PC-9 (cell line): ENCODE measurements around the gene PSD2. TPM values are rescaled to one million over a fixed set of nuclear protein-coding genes. Genes with fewer than 3 reads are reported as not detected.
A peak's percentile ranks its signal among the peaks of the same experiment; 100 is the strongest.

Experiments
- BruUV-seq: library from RNA; stranded (reverse); fragments of 400-500 nt; replicated peaks from 2 replicates; lab custom pipeline; 2021; lab: Mats Ljungman, UMichigan
- CTCF ChIA-PET: fragments of 300-600 bp; sonication (Branson Sonifier 250); formaldehyde crosslinking; loops from one replicate; lab custom pipeline; 2022; ENCODE audit warnings: antibody characterized with exemption; lab: Charles Lee
- POLR2A ChIA-PET: fragments of 300-600 bp; sonication (Branson Sonifier 250); formaldehyde crosslinking; loops from one replicate; lab custom pipeline; 2022; ENCODE audit warnings: antibody characterized with exemption; ENCODE audit not compliant: unreplicated experiment; lab: Charles Lee
- DNase-seq, 2 experiments: peaks; one replicate each; pipeline versions ENCODE4 v3.0.0 to v3.0.0-alpha.2; 2015 to 2022; ENCODE audit warnings: mixed read lengths in 1 of 2
- H2AFZ ChIP-seq: fragments of 200-600 bp; sonication (generic); 2 replicates; pipeline ENCODE4 v1.8.1; 2017; ENCODE audit warnings: antibody characterized with exemption
- H3F3A ChIP-seq: fragments of 200-600 bp; sonication (generic); 2 replicates; pipeline ENCODE4 v1.8.1; 2017; ENCODE audit warnings: antibody characterized with exemption, mild to moderate bottlenecking, low read depth; ENCODE audit not compliant: insufficient read depth
- H3K27ac ChIP-seq: fragments of 200-600 bp; sonication (generic); 2 replicates; pipeline ENCODE4 v1.6.1; 2016; ENCODE audit warnings: mixed run types
- H3K27me3 ChIP-seq: fragments of 200-600 bp; sonication (generic); 2 replicates; pipeline ENCODE4 v1.6.1; 2016; ENCODE audit warnings: low read depth, mixed run types; ENCODE audit not compliant: insufficient read depth
- H3K36me3 ChIP-seq: fragments of 200-600 bp; sonication (generic); 2 replicates; pipeline ENCODE4 v1.6.1; 2016; ENCODE audit warnings: low read depth, mixed run types
- H3K4me1 ChIP-seq: fragments of 200-600 bp; sonication (generic); replicated peaks from 2 replicates; pipeline ENCODE4 v1.6.1; 2016; ENCODE audit warnings: mixed run types; ENCODE audit not compliant: insufficient read depth
- H3K4me2 ChIP-seq: fragments of 200-600 bp; sonication (generic); 2 replicates; pipeline ENCODE4 v1.6.1; 2017; ENCODE audit warnings: mixed run types
- H3K4me3 ChIP-seq: fragments of 200-600 bp; sonication (generic); 2 replicates; pipeline ENCODE4 v1.6.1; 2016; ENCODE audit warnings: mixed run types
- H3K79me2 ChIP-seq: fragments of 200-600 bp; sonication (generic); 2 replicates; pipeline ENCODE4 v1.6.1; 2017; ENCODE audit warnings: low read depth, mixed run types
- H3K9me2 ChIP-seq: fragments of 200-600 bp; sonication (generic); 2 replicates; pipeline ENCODE4 v1.8.1; 2017; ENCODE audit warnings: mild to moderate bottlenecking; ENCODE audit not compliant: insufficient read depth
- H3K9me3 ChIP-seq: fragments of 200-600 bp; sonication (generic); 2 replicates; pipeline ENCODE4 v1.8.1; 2016; ENCODE audit warnings: low read depth; ENCODE audit not compliant: insufficient read depth
- H4K20me1 ChIP-seq: fragments of 200-600 bp; sonication (generic); 2 replicates; pipeline ENCODE4 v1.8.1; 2017; ENCODE audit not compliant: insufficient read depth
- EZH2 ChIP-seq: fragments of 200-600 bp; sonication (generic); IDR thresholded peaks from 2 replicates; pipeline ENCODE4 v1.8.0; 2017; ENCODE audit warnings: antibody characterized with exemption, low read depth
- intact Hi-C: fragments of 100-400 bp; cut with micrococcal nuclease; formaldehyde crosslinking; loops from one replicate; pipeline ENCODE4 v1.10.0; 2022; ENCODE audit not compliant: unreplicated experiment
- total RNA-seq: library from RNA; stranded (reverse); gene quantifications from 2 replicates; pipeline ENCODE4 v1.2.3, GENCODE V29; 2021
- TF ChIP-seq, protein P1 (sequence below): fragments of 200-600 bp; sonication (generic); conservative IDR thresholded peaks from 2 replicates; pipeline ENCODE4 v1.6.1; 2017; ENCODE audit warnings: mixed run types, antibody characterized with exemption, mild to moderate bottlenecking, moderate library complexity

Gene PSD2
- total RNA-seq, 1 experiment from 2014 or later, result 0.07 TPM

DNA sequence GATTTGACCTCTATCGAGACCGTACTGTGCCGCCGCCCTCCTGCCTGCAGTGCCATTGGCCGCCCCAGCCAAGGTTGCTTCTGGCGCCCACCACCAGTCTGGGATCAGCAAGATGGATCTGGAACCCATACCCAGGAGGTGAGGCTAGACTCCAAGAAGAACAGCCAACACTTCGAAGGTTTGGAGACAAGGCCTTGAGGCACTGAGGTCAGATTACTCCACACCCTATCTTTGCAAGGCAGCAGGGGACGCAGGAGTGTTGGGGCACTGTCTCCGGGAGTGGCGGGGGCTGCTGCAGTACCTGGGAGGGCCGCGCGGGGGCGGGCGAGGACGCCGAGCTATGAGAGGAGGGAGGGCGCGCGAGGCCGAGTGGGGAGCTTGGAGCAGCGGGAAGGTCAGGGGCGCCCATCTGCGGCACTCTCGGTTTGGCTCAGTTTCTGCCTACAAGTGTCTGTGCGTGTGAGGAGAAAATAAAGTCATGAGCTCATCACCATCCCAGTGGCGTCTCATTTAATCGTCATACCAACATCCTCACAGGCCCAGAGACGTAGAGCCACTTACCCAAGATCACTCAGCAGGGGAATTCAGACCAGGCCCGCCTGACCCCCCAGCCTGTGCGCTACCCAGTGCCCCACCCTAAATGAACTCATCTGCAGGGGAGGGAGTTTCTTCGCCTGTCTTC is 20.5 kb upstream of the PSD2 start:
- intact Hi-C loops, result loop anchor here (1.0 kb wide), 1 partner anchor 85 kb away; no protein-coding TSS in a partner anchor
- ChIA-PET POLR2A (interaction anchor here (0.5 to 0.6 kb wide), 2 partner anchors 127 to 873 kb away, joined by 4 to 6 read pairs; partner anchors contain the start of genes CXXC5 and IK), CTCF (interaction anchor here (0.6 to 1.1 kb wide), 10 partner anchors 9 to 194 kb away, joined by 3 to 10 read pairs (median 4); no protein-coding TSS in a partner anchor)
- BruUV-seq, result no TSS peak
- peak; percentile 50 to 87 for DNase-seq
- Histone ChIP-seq H3F3A (no peaks in the 10 kb centered on the region), H3K27me3 (peaks cover 12% of the 10 kb centered on the region; the same call in 1 of the 2 replicates), H2AFZ (no peak overlapping the region), H3K9me2 (no peaks in the 10 kb centered on the region), H3K27ac (no peak overlapping the region), H3K4me3 (no peak overlapping the region), H4K20me1 (no peaks in the 10 kb centered on the region), H3K36me3 (no peaks in the 10 kb centered on the region), H3K79me2 (no peaks in the 10 kb centered on the region), H3K4me1 (no peaks in the 10 kb centered on the region), H3K4me2 (peak overlapping the region; percentile 41), H3K9me3 (no peaks in the 10 kb centered on the region)
- TF ChIP-seq, protein P1, sequence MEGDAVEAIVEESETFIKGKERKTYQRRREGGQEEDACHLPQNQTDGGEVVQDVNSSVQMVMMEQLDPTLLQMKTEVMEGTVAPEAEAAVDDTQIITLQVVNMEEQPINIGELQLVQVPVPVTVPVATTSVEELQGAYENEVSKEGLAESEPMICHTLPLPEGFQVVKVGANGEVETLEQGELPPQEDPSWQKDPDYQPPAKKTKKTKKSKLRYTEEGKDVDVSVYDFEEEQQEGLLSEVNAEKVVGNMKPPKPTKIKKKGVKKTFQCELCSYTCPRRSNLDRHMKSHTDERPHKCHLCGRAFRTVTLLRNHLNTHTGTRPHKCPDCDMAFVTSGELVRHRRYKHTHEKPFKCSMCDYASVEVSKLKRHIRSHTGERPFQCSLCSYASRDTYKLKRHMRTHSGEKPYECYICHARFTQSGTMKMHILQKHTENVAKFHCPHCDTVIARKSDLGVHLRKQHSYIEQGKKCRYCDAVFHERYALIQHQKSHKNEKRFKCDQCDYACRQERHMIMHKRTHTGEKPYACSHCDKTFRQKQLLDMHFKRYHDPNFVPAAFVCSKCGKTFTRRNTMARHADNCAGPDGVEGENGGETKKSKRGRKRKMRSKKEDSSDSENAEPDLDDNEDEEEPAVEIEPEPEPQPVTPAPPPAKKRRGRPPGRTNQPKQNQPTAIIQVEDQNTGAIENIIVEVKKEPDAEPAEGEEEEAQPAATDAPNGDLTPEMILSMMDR, result peak; percentile 99
- TF ChIP-seq EZH2, result no peak

DNA sequence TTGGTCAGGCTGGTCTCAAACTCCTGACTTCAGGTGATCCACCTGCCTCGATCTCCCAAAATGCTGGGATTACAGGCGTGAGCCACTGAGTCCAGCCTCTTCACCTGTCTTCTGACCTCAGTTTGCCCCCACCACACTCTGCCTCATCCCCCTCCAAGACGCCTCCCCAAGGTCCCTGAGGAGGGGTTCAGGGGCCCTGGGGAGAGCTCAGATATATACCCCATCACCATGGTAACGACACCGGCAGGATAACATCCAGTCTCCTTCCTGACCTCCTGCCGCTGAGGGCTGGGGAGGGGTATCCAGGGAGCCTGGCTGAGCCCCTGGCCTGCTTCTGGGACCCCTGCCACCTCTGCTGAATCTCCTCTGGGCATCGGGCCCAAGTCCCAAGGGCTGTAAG is 19.7 kb upstream of the PSD2 start:
- POLR2A ChIA-PET, result no interaction called here
- H3K4me1 ChIP-seq, result no peaks in the 10 kb centered on the region

DNA sequence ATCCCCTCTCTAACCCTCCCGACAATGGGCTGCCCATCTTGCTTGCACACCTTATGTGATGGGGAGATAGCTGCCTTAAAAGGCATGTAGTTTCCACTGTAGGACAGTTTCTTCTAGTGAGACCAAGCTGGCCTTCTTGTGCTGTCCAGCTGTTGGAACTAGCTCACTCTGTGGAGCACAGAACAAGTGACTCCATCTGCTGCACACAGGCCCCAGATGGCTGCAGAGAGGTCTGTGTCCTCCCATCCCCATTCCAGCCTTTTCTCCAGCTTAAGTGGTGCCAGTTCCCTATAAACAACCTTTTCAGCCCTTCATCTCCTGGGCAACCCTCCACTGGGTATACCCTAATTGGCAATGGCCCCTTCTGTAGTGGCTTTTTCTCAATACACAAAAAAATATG is 18.7 kb upstream of the PSD2 start:
- BruUV-seq, result no TSS peak
- no peak overlapping the region for H3K27ac ChIP-seq
- H3K4me2 ChIP-seq, result no peak overlapping the region
- H2AFZ ChIP-seq, result no peak overlapping the region
- DNase-seq, result no peak
- peaks cover 23% of the 10 kb centered on the region for H3K27me3 ChIP-seq
- CTCF ChIA-PET, result interaction anchor here (0.7 to 1.6 kb wide), 3 partner anchors 10 to 131 kb away, joined by 3 to 27 read pairs (median 3); no protein-coding TSS in a partner anchor
- H3K9me2 ChIP-seq, result no peaks in the 10 kb centered on the region
- H4K20me1 ChIP-seq, result no peaks in the 10 kb centered on the region
- POLR2A ChIA-PET, result interaction anchor here (0.6 kb wide), 1 partner anchor 393 kb away, joined by 4 read pairs; no protein-coding TSS in a partner anchor
- no peaks in the 10 kb centered on the region for H3K79me2 ChIP-seq
- H3K9me3 ChIP-seq, result no peaks in the 10 kb centered on the region
- no peaks in the 10 kb centered on the region for H3K4me1 ChIP-seq
- intact Hi-C loops, result no loop called here
- TF ChIP-seq EZH2, result no peak
- TF ChIP-seq, protein P1, result no peak
- H3K36me3 ChIP-seq, result no peaks in the 10 kb centered on the region
- H3K4me3 ChIP-seq, result no peak overlapping the region
- no peaks in the 10 kb centered on the region for H3F3A ChIP-seq

More for the DNA sequence above, 19.7 kb upstream of the PSD2 start:
- Histone ChIP-seq H3K9me3 (no peaks in the 10 kb centered on the region), H3K9me2 (no peaks in the 10 kb centered on the region), H4K20me1 (no peaks in the 10 kb centered on the region), H3F3A (no peaks in the 10 kb centered on the region), H3K4me3 (no peak overlapping the region), H3K4me2 (no peak overlapping the region), H3K27ac (no peak overlapping the region), H3K79me2 (no peaks in the 10 kb centered on the region), H3K36me3 (no peaks in the 10 kb centered on the region), H3K27me3 (peaks cover 20% of the 10 kb centered on the region), H2AFZ (no peak overlapping the region)
- no peak for DNase-seq
- CTCF ChIA-PET, result interaction anchor here (0.6 to 1.1 kb wide), 7 partner anchors 10 to 194 kb away, joined by 3 to 6 read pairs (median 4); no protein-coding TSS in a partner anchor
- intact Hi-C loops, result loop anchor here (1.0 kb wide), 1 partner anchor 86 kb away; no protein-coding TSS in a partner anchor
- TF ChIP-seq EZH2, result no peak
- TF ChIP-seq, protein P1, result no peak
- no TSS peak for BruUV-seq
